Activated T-helper 1 cell treated with anti-CD3 and anti-CD28 coated beads, Interleukin-12 subunit alpha, Interleukin-12 subunit beta, Interleukin-2, Interleukin-4 antibody, amounts not matched to agents 30 ng/mL and 10 ng/mL and 1 ng/mL, durations not matched to agents 14 hours and 24 hours and 36 hours (primary cell): ENCODE measurements around the gene AKAIN1. TPM values are rescaled to one million over a fixed set of nuclear protein-coding genes. Genes with fewer than 3 reads are reported as not detected.

Source experiments
- DNase-seq: peaks from one replicate; pipeline ENCODE4 v3.0.0; 2021; ENCODE audit warnings: low spot score
- H3K27ac Mint-ChIP-seq: one replicate; pipeline ENCODE4 v1.8.0; 2021; ENCODE audit warnings: mild to moderate bottlenecking, mixed read lengths
- H3K27me3 Mint-ChIP-seq: one replicate; pipeline ENCODE4 v1.8.0; 2022; ENCODE audit warnings: mild to moderate bottlenecking, moderate library complexity, mixed read lengths; ENCODE audit not compliant: insufficient read depth
- H3K36me3 Mint-ChIP-seq: one replicate; pipeline ENCODE4 v1.8.0; 2021; ENCODE audit warnings: low read depth, mixed read lengths
- H3K4me1 Mint-ChIP-seq: one replicate; pipeline ENCODE4 v1.8.0; 2021; ENCODE audit warnings: low read depth, mixed read lengths
- H3K4me3 Mint-ChIP-seq: one replicate; pipeline ENCODE4 v1.8.0; 2021; ENCODE audit warnings: mild to moderate bottlenecking, moderate library complexity, mixed read lengths
- H3K9me3 Mint-ChIP-seq: one replicate; pipeline ENCODE4 v1.8.0; 2021; ENCODE audit warnings: mixed read lengths
- intact Hi-C: fragments of 100-400 bp; cut with micrococcal nuclease; formaldehyde crosslinking; loops from one replicate; pipeline ENCODE4 v1.15.1; 2024
- total RNA-seq: library from RNA; stranded (reverse); gene quantifications from 2 replicates; pipeline ENCODE4 v1.2.3, GENCODE V29; 2022

The AKAIN1 gene, protein sequence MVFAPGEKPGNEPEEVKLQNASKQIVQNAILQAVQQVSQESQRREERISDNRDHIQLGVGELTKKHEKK
- not detected in 2 replicates for total RNA-seq

DNA sequence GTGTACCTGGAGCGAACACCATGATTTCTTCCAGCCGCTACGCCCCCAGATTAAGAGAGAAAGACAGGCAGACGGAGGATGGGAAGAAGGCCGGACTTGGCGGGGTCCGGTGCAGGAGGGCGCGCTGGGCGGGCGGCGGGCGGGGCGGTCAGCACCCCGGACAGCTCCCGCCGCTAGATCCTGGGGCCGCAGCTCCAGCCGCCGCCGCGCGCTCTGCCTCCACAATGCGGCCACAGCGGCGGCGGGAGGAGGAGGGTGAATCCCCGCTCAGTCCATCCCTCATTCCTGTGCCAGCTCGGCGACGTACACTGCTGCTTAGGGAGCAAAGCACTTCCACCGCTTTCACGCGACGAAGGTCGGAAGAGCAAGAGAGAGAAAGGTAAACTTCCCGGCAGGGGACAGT is at the start of gene AKAIN1:
Gene AKAIN1 (minus strand): TSS at position 226 of the 403 bp plus-strand sequence. CDS start 204 bp downstream, at position 22.
- Mint-ChIP-seq H3K9me3 (no peaks in the 10 kb centered on the region), H3K4me3 (no peak within 1 kb of the TSS), H3K36me3 (no peaks in the 10 kb centered on the region), H3K4me1 (peaks cover 5% of the 10 kb centered on the region), H3K27me3 (peaks cover 48% of the 10 kb centered on the region), H3K27ac (no peak within 1 kb of the TSS)
- intact Hi-C loops, result no loop called here
- no peak for DNase-seq

DNA sequence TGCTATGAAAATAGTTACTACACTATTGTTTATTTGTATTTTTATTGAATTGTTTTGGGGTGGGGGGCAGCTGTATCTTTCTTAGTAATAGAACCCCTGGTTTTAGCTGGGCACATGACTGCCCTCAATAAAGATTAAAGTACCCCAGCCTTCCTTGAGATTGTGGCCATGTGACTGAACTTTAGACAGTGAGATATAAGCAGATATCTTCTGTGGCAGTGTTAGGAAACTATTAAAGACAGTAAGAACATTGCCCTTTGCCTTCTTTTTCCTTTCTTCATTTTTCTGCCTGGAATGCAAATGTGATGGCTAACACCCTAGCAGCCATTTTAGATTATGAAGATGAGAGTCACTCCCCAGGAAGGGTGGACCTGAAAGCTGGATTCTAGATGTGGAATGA is 47.9 kb upstream of the AKAIN1 start:
- Mint-ChIP-seq H3K36me3 (peaks cover 33% of the 10 kb centered on the region), H3K4me1 (peaks cover 27% of the 10 kb centered on the region), H3K27ac (no peak overlapping the region), H3K4me3 (no peak overlapping the region), H3K27me3 (no peaks in the 10 kb centered on the region), H3K9me3 (no peaks in the 10 kb centered on the region)
- no peak for DNase-seq
- intact Hi-C loops, result loop anchor here (10.0 kb wide), 1 partner anchor 150 kb away; no protein-coding TSS in a partner anchor

DNA sequence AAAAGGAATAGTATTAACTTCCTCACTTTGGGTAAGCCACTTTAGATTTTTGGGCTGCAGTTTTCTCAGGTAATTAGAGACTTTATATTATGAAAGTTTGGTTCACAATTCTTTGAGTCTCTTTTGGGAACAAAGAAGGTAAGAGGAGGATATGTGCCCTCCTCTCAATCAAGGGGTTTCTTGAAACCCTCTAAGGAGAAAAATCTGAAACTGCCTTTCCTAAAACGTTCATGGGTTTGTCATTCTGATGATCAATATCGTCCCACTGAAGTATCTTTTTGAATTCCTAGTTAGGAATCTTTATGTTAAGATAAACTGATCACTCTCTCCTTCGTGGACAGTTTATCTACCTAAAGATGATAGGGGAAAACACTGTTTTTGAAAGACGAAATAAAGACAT is 42.4 kb upstream of the AKAIN1 start:
- no peaks in the 10 kb centered on the region for H3K9me3 Mint-ChIP-seq
- intact Hi-C loops, result loop anchor here (5.0 to 10.0 kb wide), 3 partner anchors 167 to 1647 kb away; no protein-coding TSS in a partner anchor
- peaks cover 1% of the 10 kb centered on the region for H3K27me3 Mint-ChIP-seq
- no peak for DNase-seq
- peak overlapping the region; percentile 97 for H3K4me3 Mint-ChIP-seq
- H3K4me1 Mint-ChIP-seq, result peaks cover 47% of the 10 kb centered on the region
- H3K27ac Mint-ChIP-seq, result peak overlapping the region; percentile 61
- peaks cover 39% of the 10 kb centered on the region for H3K36me3 Mint-ChIP-seq

DNA sequence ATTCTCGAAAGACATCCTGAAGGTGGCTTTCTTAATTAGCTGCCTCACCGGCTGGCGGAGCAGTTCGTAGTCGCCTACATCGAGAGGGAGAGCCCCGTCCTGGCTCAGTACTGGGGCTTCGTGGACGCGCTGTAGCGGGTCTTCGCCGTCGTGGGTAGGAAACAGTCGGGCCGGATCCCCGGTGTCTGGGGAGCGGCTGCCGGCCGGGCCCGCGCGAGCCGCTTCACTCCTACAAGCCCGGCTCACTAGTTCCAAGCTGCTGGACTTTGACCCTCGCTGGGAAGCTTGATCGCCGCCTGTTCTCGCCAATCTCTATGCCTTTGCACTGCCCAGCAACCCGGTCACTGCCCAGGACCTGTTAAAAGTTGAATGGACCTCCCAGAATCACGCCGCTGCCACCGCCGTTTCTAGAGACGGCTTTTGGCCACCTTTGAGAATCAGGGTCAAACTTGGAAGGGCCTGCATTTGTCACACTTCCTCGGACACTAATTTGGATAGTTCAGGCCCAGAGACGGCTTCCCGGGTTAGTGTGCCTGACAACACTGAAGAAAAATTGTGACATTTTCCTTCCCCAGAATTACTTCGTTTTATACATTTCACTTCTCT is 41.4 kb upstream of the AKAIN1 start:
- peaks cover 47% of the 10 kb centered on the region for H3K4me1 Mint-ChIP-seq
- H3K27ac Mint-ChIP-seq, result peak overlapping the region; percentile 98
- peak overlapping the region; percentile 97 for H3K4me3 Mint-ChIP-seq
- intact Hi-C loops, result loop anchor here (1.0 to 10.0 kb wide), 4 partner anchors 56 to 1646 kb away; no protein-coding TSS in a partner anchor
- H3K9me3 Mint-ChIP-seq, result no peaks in the 10 kb centered on the region
- H3K27me3 Mint-ChIP-seq, result peaks cover 8% of the 10 kb centered on the region
- peaks cover 34% of the 10 kb centered on the region for H3K36me3 Mint-ChIP-seq
- peak; percentile 32 for DNase-seq

DNA sequence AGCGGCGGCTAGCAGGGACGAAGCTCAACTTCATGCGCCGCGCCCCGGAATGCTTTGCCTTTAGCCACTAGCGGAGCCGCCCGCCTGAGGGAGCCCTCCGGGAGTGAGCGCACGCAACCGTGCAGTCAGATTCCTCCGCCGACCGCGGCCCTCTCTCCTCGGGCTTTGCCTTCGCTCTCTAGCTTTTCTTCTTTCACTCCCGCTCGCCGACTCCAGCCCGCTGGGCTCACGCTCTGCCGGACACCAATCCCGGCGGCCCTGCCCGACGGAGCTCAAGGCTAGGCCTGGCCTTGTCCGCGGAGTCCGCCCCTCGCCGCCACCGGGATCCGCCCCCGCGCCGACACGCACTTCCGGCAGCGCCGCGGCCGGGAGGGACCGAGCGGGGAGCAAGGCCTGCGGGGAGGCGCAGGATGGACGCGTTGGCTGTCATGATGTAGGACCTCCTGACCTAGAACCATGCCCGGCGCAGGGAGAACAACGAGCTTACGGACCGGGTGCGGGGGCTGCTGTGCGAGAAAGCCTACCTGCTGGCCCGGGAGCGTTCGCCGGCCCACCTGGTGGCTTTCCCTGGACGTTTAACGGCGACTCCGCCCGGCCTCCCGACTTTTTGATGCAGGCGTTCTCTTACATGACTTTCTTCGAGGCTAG is 40.8 kb upstream of the AKAIN1 start:
- peak overlapping the region; percentile 97 for H3K4me3 Mint-ChIP-seq
- peaks cover 8% of the 10 kb centered on the region for H3K27me3 Mint-ChIP-seq
- no peaks in the 10 kb centered on the region for H3K9me3 Mint-ChIP-seq

DNA sequence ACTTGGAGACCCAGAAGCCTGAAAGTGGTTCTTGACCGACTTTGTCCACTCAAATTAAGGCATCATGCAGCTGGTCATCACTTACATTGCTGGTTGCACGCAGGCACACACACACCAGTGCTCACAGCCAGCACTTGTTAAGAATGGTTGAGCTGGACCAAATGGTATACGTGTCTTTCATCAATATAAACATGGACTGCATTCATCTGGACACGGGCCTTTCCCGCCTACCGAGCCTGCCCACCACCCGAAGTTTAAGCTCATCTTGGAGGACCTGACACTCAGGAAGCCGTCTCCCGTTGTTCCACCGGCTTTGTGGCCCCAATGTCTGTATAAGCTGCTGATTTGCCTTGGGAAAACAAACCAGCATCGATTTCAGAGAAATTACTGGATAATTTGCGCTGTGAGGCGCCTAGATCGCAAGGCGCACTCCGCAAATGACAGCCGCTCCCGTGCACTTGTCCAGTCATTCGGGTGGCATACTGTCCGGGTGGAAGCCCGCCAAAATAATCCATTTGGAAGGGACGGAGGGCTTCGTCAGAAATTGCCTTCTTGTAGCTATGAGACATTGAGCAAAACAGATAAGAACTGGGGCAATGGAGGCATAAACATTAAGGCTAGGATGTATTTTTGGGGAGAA is 40.1 kb upstream of the AKAIN1 start:
- Mint-ChIP-seq H3K4me1 (peaks cover 41% of the 10 kb centered on the region), H3K9me3 (no peaks in the 10 kb centered on the region), H3K36me3 (peaks cover 24% of the 10 kb centered on the region), H3K27me3 (peaks cover 9% of the 10 kb centered on the region), H3K27ac (peak overlapping the region; percentile 98), H3K4me3 (peak overlapping the region; percentile 97)
- no peak for DNase-seq
- intact Hi-C loops, result loop anchor here (2.0 to 10.0 kb wide), 4 partner anchors 165 to 1645 kb away; no protein-coding TSS in a partner anchor

More for the DNA sequence above, 40.8 kb upstream of the AKAIN1 start:
- Mint-ChIP-seq H3K4me1 (peaks cover 47% of the 10 kb centered on the region), H3K27ac (peak overlapping the region; percentile 98), H3K36me3 (peaks cover 29% of the 10 kb centered on the region)
- DNase-seq, result peak; percentile 87
- intact Hi-C loops, result loop anchor here (1.0 to 10.0 kb wide), 5 partner anchors 56 to 1646 kb away; no protein-coding TSS in a partner anchor

DNA sequence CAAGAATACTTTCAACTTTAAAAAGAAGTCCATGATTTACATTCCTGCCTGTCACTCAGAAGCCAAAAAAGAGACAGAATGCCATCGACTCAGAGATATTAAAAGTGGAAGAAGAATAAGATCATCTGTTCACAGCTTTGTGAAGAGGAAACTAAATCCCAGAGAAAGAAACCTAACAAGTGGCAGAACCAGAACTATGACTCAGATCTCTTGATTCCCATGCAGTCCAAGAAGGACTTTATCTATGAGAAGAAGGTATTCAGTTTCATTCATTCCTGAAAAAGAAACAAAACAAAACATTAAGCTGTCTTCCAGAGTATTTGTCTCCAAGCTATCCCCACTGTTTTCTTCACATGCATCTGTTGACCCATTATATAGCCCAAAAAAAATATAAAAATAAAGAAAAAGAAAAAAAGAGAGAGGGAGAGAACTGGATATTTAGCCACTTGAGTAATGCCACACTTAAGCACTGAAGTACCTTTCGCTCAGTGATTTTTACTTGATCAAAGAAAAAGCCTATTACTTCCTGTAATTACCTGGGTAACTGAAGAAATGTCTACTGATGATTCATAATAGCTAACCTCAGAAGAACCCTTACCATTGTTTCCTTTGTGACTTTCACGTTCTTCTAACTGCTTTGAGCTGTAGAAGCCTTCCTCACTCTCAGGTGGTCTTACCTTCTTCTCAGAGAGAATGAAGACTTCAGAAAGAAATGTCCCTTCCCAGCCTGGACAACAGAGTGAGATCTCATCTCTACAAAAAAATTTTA is 17.7 kb upstream of the AKAIN1 start:
- H3K9me3 Mint-ChIP-seq, result no peaks in the 10 kb centered on the region
- no peaks in the 10 kb centered on the region for H3K27me3 Mint-ChIP-seq
- no peak overlapping the region for H3K27ac Mint-ChIP-seq
- no peak overlapping the region for H3K4me3 Mint-ChIP-seq
- H3K36me3 Mint-ChIP-seq, result no peaks in the 10 kb centered on the region
- intact Hi-C loops, result no loop called here
- no peaks in the 10 kb centered on the region for H3K4me1 Mint-ChIP-seq
- no peak for DNase-seq

DNA sequence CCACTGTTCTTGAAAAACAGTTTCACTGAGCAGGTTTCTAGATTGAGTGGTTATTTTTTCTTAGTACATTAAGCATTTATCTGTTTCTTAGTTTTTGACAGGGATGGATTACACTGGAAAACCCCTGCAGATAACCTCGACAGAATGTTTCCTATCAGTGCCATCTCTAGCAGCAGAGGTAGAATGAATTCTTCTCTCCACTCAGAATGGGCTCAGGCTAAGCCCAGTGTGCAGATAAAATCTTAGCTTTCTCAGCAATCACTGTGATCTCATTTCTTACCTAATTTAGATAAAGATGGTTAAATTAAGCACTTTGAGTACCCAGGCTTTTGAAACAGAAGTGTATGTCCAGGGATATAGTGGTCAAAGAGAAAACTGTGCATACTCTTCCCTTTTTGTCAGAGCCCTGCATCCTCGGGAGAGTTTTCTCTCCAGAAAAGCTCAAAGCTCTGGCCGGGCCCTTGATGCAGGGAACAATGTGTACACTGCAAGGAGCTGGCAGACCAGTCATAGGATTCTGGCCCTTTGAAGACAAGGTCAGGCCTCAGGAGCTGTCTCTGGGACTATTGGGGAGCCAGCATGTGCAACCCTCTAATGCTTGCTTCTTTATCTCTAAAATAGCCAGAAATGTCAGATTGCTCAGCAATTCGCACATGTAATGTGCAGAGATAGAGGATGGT is 10.6 kb upstream of the AKAIN1 start:
- Mint-ChIP-seq H3K27ac (no peak overlapping the region), H3K27me3 (no peaks in the 10 kb centered on the region), H3K9me3 (no peaks in the 10 kb centered on the region), H3K4me3 (no peak overlapping the region), H3K36me3 (no peaks in the 10 kb centered on the region), H3K4me1 (no peaks in the 10 kb centered on the region)
- no peak for DNase-seq
- intact Hi-C loops, result no loop called here

DNA sequence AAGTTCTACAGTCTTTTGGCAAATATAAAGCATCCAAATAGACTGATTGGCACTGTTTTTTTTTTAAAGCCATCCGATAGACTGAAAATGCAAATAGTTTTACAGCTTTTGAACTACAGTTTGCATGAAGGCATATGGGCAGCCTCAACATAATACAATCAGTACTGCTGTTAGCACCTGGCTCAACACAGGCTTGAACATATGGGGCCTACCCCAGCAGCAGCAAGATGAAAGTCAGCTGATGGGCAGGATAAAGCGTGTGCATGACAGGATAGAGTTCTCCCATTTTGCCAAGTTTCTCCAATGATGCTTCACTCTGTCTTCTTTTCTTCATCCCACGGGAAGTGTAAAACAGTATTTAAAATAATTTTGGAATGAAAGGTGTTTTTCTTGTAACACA is 1.3 kb upstream of the AKAIN1 start:
- intact Hi-C loops, result no loop called here
- no peaks in the 10 kb centered on the region for H3K36me3 Mint-ChIP-seq

DNA sequence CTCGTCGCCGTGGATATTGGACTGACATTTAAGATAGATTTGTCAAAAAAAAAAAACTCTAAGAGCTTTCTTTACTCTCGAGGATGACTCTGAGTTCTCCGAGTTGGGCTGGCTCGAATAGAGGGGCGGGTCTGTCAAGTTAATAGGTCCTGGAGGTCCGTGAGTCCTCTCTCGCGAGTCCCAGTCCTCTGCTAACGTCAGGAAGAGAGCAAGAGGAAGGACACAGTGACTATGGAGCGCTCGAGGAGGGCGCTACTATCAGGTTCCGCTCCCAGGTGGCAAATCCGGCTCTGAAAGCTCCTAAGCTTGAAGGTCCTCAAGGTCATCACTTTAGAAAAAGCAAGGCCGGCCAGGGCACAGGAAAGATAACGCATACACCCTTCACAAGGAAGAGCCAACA is 404 bp upstream of the AKAIN1 start:
- Mint-ChIP-seq H3K9me3 (no peaks in the 10 kb centered on the region), H3K27me3 (peaks cover 48% of the 10 kb centered on the region), H3K27ac (no peak overlapping the region), H3K36me3 (no peaks in the 10 kb centered on the region), H3K4me3 (no peak overlapping the region), H3K4me1 (peaks cover 5% of the 10 kb centered on the region)
- intact Hi-C loops, result no loop called here
- DNase-seq, result no peak

More for the DNA sequence above, 1.3 kb upstream of the AKAIN1 start:
- Mint-ChIP-seq H3K27ac (no peak overlapping the region), H3K4me3 (no peak overlapping the region), H3K4me1 (peaks cover 5% of the 10 kb centered on the region), H3K27me3 (peaks cover 48% of the 10 kb centered on the region), H3K9me3 (no peaks in the 10 kb centered on the region)
- no peak for DNase-seq

DNA sequence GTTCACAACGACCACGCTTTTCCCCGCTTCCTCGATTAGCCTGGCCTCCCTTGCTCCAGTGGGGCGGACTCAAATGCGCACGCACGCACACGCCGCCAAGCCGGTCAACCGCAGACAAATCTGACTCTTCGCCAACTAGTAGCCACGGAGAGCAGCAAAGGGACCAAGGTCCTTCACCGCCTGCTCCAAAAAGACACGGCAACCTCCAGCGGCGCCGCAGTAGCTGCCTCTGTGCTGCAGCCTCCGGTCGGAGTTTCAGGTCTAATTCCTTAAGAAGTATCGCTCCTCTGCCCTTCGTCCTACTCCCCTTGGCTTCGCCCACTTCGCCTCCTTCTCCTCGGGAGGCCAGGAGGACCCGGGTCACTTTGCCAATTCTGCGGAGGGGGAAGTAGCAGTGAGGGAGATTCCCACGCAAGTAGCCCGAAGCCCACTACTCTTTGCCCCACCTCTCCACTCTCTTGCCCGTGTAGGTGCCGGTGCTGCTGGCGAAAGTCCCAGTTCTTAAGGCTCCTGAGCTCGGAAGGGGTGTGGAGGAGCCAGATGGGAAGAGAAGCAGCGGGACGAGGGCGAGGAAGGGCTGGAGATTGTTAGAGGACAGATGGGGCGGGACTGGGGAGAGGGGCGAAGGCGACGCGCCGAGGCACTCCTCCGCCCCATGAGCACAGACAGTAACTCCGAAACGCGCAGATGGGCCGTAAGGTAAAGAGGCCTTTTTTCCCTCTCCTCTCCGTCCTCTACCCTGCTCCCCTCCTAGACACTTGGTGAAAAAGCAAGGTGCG is 615 bp downstream of the AKAIN1 start:
- Mint-ChIP-seq H3K36me3 (no peaks in the 10 kb centered on the region), H3K27me3 (peaks cover 48% of the 10 kb centered on the region), H3K4me1 (peaks cover 5% of the 10 kb centered on the region), H3K9me3 (no peaks in the 10 kb centered on the region), H3K27ac (no peak overlapping the region), H3K4me3 (no peak overlapping the region)
- DNase-seq, result no peak
- intact Hi-C loops, result no loop called here
